ENCODE results near the gene HBZ.
"Not testable (repeated sequence)": the region's sequence is repeated elsewhere in the genome, so short reads cannot be mapped to it uniquely, and the experiment has no call there.

Gene HBZ

GRCh38 chr16:152141-153128 is at the start of gene HBZ:
TSS of gene HBZ (plus strand) at chr16:152644. CDS start at chr16:152910, 266 bp downstream.
- no peak for FAIRE-seq
- no peak for DNase-seq (ENCODE audit: extremely low spot score, insufficient read length, low read depth)

- DNase-seq (ENCODE audit: extremely low spot score, insufficient read length, low read depth): no peak
Measured at GRCh38 chr16:104355-104754, 48.1 kb upstream of the HBZ start.

DNA sequence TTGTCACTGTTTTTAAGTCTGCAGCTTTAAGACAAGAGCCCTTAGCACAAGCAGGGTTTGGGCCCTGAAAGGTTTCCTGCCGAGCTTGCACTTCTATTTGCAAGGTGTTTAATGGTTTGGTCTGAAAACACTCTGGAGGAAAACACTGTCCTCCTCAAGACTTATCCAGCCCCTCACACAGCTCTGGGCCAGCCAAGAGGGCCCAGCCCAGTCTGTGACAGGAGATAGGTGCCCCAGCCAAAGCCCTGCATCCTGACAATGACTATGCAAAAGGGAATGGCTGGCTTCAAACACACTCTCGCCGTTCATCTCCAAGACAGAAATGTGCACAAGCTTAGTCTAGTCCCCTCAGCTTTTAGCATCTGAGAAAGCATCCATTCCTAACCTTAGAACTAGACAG is 47.5 kb upstream of the HBZ start:
- no peak for DNase-seq (ENCODE audit: extremely low spot score, insufficient read length, low read depth)
- no peak for FAIRE-seq

More at GRCh38 chr16:104355-104754, 48.1 kb upstream of the HBZ start:
- FAIRE-seq: no peak

- no peak for FAIRE-seq
- no peak for DNase-seq (ENCODE audit: extremely low spot score, insufficient read length, low read depth)
Measured at GRCh38 chr16:105521-105920, 46.9 kb upstream of the HBZ start.

GRCh38 chr16:106623-107324 is 45.7 kb upstream of the HBZ start:
- FAIRE-seq (peak; percentile 85), DNase-seq (ENCODE audit: extremely low spot score, insufficient read length, low read depth) (peak; percentile 65)

GRCh38 chr16:112153-112840 is 40.1 kb upstream of the HBZ start:
- DNase-seq (ENCODE audit: extremely low spot score, insufficient read length, low read depth): no peak
- FAIRE-seq: no peak

DNA sequence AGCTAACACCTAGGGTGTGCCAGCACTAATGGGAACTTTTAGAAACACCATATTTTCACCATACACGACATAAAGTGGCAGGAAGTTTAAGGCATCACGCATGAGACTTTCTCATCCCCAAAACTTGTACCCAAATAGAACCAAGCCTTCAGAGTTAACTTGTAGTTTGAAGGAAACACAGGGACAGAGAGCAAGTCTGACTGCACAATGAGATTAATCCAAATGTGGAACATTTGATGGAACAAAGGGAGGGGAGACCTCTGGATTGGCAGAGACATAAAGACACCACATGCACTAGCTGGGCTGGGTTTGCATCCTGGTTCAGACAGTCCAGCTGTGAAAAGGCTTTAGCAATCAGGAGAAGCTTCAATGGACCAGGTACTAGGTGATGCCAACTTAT is 38.1 kb upstream of the HBZ start:
- DNase-seq (ENCODE audit: extremely low spot score, insufficient read length, low read depth) (no peak), FAIRE-seq (no peak)

DNA sequence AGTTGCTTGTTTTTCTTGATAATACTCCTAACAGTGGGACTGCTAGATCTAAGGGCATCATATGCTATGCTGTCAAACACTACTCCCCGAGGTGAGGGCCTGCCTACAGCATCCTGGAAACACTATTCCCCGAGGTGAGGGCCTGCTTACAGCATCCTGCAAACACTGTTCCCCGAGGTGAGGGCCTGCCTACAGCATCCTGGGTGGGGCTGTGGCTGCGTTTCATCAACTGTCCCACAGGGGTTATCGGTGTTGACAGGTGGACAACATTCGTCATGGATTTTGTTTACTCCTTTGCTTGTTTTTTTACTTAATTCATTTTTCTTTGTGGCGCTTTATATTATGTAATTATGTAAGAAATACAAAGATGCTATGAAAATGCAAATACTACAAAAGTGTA is 36.4 kb upstream of the HBZ start:
- DNase-seq (ENCODE audit: extremely low spot score, insufficient read length, low read depth) (no peak), FAIRE-seq (no peak)

DNA sequence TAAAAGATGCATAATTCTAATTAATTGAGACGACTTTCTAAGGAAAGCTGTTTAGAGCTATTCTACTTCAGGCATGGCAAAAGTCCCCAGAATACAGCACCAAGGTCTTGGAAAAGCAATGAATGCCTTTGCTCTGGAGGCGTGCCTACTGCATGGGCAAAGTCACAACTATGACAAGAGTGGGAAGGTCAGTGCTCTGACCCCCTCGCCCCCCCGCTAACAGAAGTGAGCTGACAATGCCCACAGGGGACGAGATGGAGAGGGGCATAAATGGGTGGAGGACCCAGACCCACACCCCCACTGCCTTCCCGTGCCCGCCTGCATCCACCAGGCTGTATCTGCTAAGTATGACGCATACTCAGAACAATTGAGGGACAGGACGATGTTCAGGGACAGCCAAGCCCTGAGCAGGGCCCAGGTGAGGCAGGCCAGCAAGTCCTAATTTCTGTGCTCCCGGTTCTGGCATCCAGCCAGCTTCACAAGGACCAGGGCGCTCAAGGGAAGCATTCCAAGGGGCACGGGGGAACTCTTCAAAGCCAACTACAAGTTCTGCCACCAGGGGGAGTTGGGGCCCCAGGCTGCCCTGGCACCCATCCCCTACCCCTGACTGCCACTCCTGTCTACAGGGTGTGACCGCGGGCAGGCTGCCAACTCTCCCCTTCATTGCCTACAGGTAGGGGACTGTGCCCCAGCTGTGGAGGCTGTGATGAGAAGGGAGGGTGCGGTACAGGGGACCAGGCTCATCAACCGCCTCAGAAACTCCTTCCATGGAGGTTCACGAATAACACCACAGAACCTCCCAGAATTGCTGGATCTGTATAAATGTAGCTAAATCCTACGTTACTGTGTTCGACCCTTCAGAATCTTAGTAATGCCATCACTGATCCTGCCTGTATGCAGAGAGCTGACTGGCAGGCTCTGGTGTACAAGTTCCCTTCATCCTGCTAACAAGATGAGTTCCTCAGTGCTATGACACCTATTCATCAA is 34.8 kb upstream of the HBZ start:
- DNase-seq (ENCODE audit: extremely low spot score, insufficient read length, low read depth) (peak; percentile 54), FAIRE-seq (no peak)

DNA sequence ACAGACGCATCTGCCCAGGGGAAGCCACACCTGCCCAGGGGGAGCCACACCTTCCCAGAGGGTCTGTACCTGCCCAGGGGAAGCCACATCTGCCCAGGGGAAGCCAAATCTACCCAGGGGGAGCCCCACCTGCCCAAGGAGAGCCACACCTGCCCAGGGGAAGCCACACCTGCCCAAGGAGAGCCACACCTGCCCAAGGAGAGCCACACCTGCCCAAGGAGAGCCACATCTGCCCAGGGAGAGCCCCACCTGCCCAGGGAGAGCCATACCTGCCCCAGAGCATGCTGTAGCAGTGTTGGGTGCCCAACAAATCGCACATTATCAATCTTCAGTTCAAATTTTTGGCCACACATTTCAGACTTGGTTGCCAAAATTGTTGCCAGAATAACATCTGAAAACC is 33.6 kb upstream of the HBZ start:
- DNase-seq (ENCODE audit: extremely low spot score, insufficient read length, low read depth): no peak
- no peak for FAIRE-seq

DNA sequence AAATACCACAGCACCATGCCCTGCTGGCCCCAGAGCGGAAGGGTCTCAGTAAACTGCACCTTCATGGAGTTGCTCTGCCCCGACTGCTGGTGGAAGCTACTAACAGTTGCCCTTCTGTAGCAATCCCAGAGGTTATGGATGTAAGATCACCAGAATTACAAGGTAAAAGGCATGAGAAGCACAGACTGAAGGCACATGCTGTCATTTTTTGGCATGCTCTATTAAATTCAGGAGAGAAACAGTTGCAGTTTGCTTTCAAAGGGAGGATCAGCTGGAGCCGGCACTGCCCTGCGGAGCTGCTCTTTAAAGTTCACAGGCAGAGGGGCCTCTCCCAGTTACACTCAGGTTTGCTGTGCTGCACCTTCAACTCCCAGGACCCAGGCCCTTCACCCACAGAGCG is 33.1 kb upstream of the HBZ start:
- FAIRE-seq (no peak), DNase-seq (ENCODE audit: extremely low spot score, insufficient read length, low read depth) (no peak)

- DNase-seq (ENCODE audit: extremely low spot score, insufficient read length, low read depth): no peak
- no peak for FAIRE-seq
Measured at GRCh38 chr16:119835-120491, 32.5 kb upstream of the HBZ start.

GRCh38 chr16:120756-121155 is 31.7 kb upstream of the HBZ start:
- no peak for FAIRE-seq
- DNase-seq (ENCODE audit: extremely low spot score, insufficient read length, low read depth): no peak

DNA sequence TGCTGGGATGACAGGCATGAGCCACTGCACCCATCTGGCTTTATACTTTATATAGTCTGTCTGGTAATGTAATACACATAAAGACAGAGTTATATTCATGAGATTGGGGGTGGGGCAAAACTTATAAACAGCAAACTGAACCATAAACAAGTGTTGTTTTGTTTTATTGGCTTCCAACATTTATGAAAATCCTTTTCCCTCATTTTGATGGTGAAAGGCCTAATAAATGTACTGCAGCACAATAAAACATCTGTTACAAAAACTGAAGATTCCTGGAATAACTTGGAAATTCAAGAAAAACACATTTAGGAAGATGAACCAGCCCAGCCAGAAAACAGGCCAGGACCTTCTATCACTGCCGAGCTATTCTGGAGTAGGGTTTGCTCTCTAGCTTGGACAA is 30.1 kb upstream of the HBZ start:
- FAIRE-seq (no peak), DNase-seq (ENCODE audit: extremely low spot score, insufficient read length, low read depth) (no peak)

DNA sequence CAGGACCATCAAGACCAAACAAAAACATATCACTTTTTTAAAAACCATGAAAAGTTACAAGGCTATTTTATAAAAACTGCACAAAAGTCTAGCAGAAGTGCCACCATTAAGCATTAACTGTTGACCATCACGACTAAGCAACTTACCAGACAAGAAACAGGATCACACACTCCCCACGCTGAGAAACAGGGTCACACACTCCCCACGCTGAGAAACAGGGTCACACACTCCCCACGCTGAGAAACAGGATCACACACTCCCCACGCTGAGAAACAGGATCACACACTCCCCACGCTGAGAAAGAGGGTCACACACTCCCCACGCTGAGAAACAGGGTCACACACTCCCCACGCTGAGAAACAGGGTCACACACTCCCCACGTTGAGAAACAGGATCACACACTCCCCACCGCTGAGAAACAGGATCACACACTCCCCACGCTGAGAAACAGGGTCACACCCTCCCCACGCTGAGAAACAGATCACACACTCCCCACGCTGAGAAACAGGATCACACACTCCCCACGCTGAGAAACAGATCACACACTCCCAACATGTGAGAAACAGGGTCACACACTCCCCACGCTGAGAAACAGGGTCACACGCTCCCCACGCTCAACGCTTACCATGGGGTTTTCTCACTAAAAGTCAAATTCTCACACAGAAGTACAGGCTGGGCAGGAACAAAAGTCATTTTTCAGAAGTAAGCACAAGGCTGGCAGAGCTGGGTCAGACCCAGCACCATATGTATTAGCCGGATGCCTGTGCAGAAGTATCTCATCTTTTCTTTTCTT is 28.7 kb upstream of the HBZ start:
- not testable (repeated sequence) for FAIRE-seq; DNase-seq (ENCODE audit: extremely low spot score, insufficient read length, low read depth)

- DNase-seq (ENCODE audit: extremely low spot score, insufficient read length, low read depth): no peak
- FAIRE-seq: no peak
Measured at GRCh38 chr16:125011-125410, 27.4 kb upstream of the HBZ start.

DNA sequence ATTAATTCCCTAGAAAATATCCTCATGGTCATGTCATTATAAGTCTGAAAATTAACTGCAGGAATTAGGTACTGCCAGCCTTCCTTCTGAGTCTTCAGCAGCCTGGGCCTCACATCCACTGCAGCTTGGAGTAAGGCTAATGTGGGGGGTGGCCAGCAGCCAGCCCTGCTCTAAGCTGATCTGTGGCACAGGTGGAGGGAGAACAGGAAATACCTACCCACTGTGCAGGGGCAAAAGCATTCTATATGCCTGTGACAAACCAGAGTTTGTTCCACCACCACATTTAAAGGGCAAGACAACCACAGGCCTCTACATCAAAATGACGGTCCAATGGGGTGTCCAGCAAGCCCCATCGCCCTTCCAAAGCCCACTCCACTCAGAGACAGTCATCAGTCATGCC is 23.4 kb upstream of the HBZ start:
- FAIRE-seq: no peak

DNA sequence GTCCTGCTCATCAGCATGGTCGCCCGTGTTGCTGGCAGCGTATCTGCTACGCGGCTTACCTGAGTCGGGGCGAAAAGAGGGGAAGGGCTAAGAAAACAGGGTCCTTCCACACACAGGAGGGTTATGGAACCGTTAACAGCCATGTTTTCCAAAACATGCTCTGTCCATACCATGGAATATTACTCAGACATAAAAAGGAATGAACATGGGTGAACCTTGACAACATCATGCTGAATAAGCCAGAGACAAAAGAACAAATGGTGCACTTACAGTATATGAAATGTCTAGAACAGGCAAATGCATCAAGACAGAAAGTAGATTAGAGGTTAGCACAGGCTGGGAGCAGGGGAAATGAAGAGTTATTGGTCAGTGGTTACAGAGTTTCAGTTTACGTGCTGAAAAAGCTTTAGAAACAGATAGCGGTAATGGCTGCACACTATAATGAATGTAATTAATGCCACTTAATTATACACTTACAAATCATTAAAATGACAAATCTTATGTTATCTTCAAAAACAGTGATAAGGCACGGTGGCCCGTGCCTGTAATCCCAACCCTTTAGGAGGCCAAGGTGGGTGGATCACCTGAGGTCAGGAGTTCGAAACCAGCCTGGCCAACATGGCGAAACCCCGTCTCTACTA is 21.8 kb upstream of the HBZ start:
- DNase-seq (ENCODE audit: extremely low spot score, insufficient read length, low read depth) (no peak), FAIRE-seq (peak; percentile 9)

More for the DNA sequence above, 23.4 kb upstream of the HBZ start:
- no peak for DNase-seq (ENCODE audit: extremely low spot score, insufficient read length, low read depth)

Measured in GM18507 (cell line).